Dedifferentiated amniotic fluid mesenchymal stem cell (primary cell): ENCODE results near the gene ATRAID.

Source experiments
- DNase-seq: peaks from one replicate; pipeline ENCODE4 v3.0.0-alpha.2; 2016; ENCODE audit errors: extremely low spot score

Gene ATRAID

DNA sequence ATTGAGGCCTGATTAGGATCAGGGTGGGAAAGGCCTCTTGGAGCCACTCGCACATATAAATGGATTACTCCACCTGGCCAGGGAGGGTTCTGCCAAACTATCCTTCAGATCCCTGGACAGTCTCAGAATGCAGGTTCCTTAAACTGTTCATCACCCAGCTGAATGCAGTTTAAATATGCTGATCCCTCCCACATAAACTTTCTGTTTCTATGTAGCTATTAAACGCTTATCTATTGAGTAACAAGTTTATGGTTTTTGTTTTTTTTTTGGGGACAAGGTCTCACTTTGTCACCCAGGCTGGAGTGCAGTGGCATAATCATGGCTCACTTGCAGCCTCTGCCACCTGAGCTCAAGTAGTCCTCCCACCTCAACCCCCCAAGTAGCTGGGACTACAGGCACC lies 7.2 kb downstream of the ATRAID start:
- DNase-seq = no peak

DNA sequence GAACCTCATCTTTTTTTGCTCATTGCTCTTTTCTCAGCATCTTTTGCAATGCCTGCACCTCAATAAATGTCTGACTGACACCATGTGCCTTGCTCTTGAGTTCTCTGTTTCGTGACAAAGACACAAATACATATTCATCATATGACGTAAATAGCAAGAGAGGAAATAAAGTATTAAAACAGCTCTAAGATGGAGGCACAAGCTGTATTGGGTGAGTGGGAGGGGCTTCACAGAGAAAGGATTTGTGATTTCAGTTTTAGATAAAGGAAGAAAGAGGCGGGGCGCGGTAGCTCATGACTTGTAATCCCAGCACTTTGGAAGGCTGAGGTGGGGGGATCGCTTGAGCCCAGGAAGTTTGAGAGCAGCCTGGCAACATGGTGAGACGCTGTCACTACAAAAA lies 8.2 kb downstream of the ATRAID start:
- DNase-seq = no peak

DNA sequence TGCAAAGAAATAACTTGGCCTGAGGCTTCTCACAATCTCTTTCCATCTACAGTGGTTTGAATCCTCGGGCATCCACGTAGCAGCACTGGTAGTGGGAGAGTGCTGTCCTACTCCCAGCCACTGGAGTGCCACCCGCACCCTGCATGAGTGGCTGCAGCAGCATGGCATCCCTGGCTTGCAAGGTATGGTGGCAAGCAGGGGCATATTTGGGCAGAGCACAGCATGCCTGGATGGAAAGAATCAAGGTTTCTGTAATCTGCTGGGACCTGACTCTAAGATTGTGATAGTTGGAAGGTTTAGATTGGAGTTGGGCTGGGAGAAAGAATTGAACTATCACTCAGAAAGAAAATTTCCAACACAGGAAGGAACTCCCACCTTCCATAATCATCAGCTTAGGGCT lies 9.3 kb downstream of the ATRAID start:
- no peak for DNase-seq

DNA sequence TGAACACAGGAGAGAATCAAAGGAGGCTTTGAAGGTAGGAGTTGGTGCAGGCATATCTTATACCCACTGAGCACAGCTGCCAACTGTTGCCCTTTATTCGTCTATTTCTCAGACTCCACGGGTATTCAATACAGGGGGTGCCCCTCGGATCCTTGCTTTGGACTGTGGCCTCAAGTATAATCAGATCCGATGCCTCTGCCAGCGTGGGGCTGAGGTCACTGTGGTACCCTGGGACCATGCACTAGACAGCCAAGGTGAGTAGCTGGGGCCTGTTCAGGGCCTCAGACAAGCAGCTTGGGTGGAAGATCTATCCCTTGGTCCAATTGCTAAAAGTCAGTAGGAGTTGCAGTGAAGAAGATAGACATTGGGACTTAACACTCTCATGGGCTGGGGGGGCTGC lies 10.6 kb downstream of the ATRAID start:
- DNase-seq = no peak

DNA sequence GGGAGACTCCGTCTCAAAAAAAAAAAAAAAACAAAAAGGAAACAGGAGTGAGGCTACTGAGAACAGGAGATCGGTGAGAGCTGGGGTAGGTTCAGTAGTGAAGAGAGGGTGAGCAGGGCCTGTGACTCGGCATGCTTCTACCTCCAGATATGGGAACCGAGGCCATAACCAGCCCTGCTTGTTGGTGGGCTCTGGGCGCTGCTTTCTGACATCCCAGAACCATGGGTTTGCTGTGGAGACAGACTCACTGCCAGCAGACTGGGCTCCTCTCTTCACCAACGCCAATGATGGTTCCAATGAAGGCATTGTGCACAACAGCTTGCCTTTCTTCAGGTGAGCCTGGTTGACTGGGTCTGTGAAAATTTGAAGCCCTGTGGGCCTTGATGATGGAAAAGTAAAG lies 11.6 kb downstream of the ATRAID start:
- no peak for DNase-seq

DNA sequence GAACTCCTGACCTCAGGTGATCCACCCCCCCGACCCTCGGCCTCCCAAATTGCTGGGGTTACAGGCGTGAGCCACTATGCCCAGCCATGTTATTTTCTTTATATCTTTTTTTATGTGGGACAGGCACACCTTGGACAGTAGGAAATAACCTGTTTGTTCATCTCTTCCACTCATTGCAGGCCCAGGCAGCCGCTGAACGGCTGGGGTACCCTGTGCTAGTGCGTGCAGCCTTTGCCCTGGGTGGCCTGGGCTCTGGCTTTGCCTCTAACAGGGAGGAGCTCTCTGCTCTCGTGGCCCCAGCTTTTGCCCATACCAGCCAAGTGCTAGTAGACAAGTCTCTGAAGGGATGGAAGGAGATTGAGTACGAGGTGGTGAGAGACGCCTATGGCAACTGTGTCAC lies 13.7 kb downstream of the ATRAID start:
- no peak for DNase-seq

DNA sequence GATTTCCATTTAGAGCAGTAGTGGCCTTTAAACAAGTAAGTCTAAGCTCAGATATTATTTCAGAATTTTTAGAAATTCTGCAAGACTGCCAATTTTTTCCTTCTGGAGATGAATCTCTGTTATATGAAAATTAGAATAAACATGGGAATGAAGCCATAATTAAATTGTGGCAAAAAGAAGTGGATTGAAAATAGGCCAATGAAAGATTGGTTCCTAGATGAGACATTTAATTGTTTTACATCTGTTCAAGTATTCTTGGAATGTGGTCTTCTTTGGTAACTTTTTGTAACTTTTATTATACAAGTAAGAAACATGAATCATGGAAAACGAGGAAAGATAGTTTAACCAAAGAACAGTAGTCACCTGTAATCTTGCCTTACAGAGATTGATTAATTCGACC lies 15.7 kb downstream of the ATRAID start:
- DNase-seq = no peak

DNA sequence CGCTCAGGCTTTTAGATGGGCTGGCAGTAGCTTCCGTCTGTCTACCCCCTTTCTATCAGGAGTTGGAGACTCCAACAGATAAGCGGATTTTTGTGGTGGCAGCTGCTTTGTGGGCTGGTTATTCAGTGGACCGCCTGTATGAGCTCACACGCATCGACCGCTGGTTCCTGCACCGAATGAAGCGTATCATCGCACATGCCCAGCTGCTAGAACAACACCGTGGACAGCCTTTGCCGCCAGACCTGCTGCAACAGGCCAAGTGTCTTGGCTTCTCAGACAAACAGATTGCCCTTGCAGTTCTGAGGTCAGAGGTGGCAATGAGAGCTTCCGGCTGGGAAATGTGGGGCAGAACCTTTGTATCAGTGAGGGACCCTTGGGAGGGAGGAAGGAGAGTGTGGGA lies 20.1 kb downstream of the ATRAID start:
- DNase-seq = no peak

DNA sequence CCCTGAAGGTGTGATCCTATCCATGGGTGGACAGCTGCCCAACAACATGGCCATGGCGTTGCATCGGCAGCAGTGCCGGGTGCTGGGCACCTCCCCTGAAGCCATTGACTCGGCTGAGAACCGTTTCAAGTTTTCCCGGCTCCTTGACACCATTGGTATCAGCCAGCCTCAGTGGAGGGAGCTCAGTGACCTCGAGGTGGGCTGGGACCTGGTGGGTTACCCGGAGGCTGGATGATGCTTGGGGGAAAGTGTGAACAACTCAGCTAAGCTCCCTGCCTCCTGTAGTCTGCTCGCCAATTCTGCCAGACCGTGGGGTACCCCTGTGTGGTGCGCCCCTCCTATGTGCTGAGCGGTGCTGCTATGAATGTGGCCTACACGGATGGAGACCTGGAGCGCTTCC lies 21.5 kb downstream of the ATRAID start:
- no peak for DNase-seq

DNA sequence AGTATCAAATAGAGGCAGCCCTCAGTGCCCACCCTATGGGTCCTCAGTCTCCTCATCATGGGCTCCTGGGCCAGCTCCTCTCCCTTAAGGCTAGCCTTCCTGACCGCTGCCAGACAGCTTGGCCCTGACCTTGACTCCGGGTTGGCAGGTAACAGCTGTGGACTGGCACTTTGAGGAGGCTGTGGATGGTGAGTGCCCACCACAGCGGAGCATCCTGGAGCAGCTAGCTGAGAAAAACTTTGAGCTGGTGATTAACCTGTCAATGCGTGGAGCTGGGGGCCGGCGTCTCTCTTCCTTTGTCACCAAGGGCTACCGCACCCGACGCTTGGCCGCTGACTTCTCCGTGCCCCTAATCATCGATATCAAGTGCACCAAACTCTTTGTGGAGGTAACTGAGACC lies 24.3 kb downstream of the ATRAID start:
- no peak for DNase-seq

DNA sequence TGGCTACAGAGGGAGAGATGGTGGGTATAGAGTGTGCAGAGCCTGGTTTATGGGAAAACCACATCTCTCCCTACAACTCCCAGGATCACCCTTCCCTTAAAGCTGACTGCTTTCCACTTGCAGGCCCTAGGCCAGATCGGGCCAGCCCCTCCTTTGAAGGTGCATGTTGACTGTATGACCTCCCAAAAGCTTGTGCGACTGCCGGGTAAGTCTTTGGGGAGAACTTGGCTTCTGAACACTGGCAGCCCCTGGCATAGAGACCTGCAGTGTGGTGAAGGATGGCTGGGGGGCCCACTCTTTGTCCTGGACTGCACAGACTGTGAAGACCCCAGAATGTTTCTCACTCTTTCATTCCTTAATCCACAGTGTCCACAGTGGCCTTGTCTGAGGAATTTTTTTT lies 24.8 kb downstream of the ATRAID start:
- no peak for DNase-seq

DNA sequence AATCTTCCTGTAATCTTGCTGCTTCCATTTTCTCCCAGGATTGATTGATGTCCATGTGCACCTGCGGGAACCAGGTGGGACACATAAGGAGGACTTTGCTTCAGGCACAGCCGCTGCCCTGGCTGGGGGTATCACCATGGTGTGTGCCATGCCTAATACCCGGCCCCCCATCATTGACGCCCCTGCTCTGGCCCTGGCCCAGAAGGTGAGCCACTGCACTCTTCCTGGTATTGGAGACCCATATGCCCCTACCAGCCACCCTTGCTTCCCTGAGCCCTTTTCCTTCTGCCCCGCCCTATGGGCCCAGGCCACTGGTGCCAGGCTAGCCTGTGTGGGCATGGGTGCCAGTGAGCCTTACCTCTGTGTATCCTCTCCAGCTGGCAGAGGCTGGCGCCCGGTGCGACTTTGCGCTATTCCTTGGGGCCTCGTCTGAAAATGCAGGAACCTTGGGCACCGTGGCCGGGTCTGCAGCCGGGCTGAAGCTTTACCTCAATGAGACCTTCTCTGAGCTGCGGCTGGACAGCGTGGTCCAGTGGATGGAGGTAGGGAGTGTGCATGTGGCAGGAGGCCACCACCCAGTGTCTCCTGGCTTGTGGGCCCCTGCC lies 25.6 kb downstream of the ATRAID start:
- no peak for DNase-seq

DNA sequence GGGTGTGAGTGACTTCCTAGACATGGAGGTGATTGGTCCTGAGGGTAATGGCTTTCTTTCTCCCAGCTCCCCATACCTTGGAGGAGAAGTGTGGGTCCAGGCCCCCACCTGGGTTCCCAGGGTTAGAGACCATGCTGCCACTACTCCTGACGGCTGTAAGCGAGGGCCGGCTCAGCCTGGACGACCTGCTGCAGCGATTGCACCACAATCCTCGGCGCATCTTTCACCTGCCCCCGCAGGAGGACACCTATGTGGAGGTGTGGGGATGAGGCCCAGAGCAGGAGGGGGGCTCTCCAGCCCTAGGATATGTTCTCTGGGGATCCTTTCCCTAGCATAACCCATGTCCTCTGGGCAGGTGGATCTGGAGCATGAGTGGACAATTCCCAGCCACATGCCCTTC lies 27.1 kb downstream of the ATRAID start:
- no peak for DNase-seq

DNA sequence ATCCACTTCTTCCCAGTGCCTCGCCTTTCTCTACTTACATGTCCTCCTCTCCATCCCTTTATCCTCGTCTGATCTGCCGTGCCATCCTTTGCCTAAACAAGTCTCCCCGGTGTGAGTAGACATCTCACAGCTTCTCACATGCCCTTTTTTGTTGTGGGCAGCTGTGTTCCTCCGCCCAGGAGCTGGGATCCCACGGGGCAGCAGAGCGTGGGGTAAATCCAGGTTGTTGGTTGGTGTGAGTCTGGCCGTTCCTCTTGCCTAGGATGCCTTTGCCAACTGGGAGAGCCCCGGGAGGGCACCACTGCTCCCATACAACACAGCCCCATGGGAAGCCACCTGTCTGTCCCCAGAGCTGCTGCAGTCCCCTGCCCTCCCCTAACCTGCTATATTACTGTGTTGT lies 28.6 kb downstream of the ATRAID start:
- DNase-seq = no peak

DNA sequence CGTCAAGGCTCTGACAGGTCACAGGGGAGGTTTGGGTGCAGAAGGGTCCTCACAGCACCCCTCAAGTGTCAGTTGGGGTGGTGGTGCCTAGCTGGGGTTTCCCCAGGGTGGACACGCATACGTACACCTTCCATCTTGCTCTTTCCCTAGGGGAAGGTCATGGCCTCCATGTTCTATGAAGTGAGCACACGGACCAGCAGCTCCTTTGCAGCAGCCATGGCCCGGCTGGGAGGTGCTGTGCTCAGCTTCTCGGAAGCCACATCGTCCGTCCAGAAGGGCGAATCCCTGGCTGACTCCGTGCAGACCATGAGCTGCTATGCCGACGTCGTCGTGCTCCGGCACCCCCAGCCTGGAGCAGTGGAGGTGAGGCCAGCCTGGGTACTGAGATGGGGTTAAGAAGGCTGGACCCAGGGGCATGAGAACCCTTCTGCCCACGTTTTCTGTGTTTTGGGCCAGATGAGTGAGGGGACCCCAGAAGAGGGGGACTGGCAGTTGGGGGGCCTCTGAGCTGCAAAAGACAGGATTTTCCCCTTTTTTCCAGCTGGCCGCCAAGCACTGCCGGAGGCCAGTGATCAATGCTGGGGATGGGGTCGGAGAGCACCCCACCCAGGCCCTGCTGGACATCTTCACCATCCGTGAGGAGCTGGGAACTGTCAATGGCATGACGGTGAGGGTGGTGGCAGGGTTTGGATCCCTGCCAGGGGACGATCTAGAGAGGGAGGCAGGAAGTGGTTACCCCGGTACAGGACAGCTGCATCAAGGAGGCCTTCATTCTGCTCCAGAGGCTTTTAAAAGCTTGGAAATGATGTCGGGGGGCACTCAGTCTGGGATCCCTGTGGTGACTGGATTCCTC lies 30.1 kb downstream of the ATRAID start:
- DNase-seq = no peak

DNA sequence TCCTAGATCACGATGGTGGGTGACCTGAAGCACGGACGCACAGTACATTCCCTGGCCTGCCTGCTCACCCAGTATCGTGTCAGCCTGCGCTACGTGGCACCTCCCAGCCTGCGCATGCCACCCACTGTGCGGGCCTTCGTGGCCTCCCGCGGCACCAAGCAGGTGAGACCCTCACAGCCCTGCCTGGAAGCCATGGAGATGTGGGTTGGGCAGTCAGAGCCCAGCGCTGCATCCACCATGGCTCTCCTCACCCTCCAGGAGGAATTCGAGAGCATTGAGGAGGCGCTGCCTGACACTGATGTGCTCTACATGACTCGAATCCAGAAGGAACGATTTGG lies 30.7 kb downstream of the ATRAID start:
- DNase-seq = no peak

DNA sequence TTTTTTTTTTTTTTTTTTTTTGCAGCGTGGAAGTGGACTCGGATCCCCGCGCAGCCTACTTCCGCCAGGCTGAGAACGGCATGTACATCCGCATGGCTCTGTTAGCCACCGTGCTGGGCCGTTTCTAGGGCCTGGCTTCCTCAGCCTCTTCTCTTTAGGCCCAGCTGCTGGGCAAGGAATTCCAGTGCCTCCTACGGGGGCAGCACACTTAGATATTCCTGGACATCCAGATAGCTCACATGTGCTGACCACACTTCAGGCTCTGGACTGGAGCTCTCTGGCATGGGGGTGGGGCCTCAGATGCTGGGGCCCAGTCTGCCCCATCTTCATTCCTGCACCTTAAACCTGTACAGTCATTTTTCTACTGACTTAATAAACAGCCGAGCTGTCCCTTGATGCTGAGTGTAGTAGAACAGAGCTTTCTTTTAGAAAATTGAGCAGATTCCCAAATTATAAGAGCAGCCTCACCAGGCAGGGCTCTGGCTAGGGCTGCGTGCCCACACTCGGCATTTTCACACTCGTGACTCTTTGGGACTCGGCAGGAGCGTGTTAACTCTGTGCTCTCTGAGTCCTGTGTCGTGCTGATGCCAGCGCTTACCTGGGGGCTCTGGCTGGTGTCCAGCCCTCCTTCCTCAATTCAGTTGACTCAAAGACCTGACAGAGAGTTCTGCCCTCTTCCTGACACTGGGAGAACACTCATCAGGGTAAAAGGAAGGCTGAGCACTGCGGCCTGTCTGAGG lies 31.7 kb downstream of the ATRAID start:
- DNase-seq = no peak

DNA sequence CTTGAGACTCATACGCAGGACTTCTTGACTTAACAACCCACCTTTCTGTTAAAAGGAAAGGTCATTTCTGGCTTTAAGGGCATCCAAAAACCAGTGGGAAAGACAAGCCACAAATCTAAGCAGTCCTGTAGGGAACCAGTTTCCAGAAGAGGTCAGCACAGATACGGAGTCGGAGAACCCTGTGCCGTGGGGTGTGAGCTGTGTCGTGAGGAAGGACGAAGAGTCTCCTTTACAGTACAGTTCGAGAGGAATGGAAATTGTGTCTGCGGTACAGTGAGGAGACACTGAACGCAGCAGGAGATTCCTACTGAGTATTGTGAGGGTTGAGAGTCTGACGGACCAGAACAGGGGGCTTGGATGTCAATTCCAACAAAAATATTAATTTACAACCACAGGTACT lies 33.3 kb downstream of the ATRAID start:
- no peak for DNase-seq

DNA sequence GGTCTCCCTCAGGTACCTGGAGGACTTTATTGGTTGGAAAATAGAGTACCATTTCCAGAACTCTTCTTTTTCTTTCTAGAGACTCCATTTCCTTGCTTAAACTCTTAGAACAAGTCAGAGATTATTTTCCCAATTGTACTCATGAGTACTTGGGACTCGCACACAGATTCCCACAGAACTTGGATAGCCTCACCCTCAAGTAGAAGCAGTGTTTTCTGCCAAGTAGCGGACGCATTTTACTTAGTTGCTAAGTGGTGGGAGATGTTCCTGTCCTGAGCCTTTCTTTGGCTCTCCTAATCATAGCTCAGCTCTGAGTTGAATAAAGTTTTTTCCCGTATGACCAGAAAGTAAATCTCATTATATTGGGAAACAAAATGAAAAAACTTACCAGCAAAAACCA lies 33.8 kb downstream of the ATRAID start:
- DNase-seq = no peak

DNA sequence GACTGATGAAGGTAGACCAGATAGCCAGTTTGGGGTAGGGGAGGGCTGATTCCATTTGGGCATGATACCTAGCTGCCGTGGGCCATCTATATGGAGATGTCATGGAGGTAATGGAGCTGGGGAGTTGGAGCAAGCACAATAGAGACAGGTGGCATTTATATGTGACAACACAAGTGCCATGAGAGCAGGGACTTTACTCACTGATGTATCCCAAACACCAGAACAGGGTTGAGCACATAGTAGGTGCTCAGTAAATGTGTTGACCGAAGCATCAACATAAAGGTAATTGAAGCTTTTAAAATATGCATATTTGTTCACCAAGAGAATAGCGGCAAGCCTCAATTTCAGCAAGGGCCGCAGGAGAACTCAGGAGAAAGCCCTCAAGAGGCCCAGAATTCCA lies 36.1 kb downstream of the ATRAID start:
- DNase-seq = no peak

DNA sequence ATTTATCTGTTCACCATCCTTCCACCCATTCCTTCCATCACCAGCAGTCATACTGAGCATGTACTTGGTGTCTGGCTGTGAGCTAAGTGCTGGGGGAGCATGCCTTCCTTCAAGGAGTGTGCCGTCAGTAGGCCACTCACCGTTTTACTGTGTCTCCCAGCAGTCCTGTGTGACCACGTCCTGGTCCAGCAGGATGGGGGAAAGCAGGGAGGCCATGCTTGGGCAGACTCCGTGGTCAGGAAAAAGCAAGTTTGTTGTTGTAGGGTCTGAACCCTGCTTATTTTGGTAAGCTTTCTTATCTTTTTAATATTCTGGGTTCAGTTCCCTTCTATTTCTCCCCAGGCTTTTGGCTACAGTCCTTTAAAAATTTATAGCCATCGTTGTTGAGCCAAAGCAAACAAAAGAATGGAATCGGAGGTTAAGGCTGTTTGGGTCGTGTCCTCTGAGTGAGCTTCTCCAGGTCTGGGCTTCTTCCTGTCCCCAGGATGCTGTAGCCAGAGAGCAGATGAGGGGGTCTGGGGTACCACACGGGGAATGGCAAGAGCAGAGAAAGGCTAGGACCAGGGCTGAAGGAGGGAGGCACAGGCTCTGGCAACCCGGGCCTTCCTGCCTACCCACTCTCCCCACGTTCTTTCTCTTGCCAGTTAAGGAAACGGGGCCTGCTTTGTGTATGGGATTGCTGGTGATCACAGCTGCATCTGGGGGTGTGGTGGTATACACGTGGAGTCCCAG lies 37.5 kb downstream of the ATRAID start:
- no peak for DNase-seq

DNA sequence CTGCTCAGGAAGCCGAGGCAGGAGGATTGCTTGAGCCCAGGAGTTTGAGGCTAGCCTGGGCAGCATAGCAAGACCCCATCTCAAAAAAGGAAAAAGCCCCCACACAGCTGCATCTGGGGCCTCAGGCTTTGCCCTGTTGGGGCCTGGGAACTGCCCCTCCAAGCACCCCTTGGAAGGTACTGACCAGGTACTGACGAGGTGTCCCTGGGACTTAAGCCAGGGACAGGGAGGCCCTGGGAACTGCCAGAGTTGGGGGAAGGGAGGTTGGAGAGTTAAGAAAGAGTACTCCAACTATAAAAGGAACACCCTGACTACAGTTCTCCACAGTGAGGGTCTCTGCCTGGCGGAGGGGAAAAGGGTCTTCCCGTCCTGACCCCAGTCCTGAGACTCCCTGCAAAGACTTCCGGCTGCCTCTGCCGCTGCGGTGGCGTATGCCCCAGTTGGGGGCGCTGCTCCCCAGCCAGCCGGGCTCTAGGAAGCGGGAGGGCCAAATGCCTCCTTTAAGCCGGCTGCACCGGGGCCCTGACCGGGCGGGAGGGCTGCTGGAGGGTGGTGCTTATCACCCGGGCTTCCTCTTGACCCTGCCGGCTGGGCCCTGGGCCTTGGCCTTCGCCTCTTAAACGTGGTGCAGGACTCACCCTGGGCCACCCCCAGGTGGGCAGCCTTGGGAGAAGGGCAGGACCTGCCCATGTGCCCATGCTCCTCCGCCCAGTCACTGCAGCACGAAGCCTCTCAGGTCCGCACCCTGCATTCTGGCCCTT lies 38.2 kb downstream of the ATRAID start:
- DNase-seq = no peak
